HG03025 (cell line): ENCODE measurements around the gene KRT14.
"Not testable (repeated sequence)": the region's sequence is repeated elsewhere in the genome, so short reads cannot be mapped to it uniquely, and the experiment has no call there.

Experiments used
- ATAC-seq: cut with Tn5 transposase; IDR thresholded peaks from one replicate; pipeline ENCODE4 v1.9.1; 2021; ENCODE audit warnings: mild to moderate bottlenecking, moderate library complexity; ENCODE audit not compliant: unreplicated experiment, low FRiP score

KRT14 gene

DNA sequence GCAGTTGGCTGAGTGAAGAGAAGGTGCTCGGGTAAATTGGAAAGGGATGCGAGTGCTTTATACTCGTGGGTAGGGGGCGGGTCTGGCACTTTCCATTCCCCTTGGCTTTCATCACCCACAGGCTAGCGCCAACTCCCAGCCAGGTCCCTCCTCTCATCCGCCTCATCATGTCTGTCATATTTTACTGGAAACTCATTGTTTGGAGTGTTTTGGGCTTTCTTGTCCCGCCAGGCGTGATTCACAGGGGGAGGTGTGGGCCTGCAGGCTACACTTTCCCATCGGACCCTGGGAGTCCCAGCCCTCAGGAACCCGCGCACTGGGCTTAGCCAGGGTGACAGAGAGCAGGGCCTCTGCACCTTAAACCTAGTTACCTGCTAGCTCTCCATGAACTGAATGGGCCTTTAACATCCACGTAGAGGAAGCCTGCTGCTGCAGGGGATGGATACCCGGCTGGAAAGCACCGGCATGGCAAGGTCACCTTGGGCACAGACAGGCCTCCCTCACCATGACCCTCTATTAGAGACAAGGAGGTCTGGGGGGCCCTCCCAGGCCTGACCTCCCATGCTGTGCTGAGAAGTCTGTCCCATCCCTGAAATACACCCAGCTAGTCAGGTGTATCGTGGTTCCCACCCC is at the start of gene KRT14:
Gene KRT14, minus strand, starts transcription at position 33 of the 633 bp plus-strand sequence. CDS start 61 bp downstream, outside the sequence.
- ATAC-seq: no peak

GRCh38 chr17:41635121-41636097 is 48.7 kb upstream of the KRT14 start:
- no peak for ATAC-seq

- no peak for ATAC-seq
Measured at GRCh38 chr17:41634639-41635038, 47.9 kb upstream of the KRT14 start.

DNA sequence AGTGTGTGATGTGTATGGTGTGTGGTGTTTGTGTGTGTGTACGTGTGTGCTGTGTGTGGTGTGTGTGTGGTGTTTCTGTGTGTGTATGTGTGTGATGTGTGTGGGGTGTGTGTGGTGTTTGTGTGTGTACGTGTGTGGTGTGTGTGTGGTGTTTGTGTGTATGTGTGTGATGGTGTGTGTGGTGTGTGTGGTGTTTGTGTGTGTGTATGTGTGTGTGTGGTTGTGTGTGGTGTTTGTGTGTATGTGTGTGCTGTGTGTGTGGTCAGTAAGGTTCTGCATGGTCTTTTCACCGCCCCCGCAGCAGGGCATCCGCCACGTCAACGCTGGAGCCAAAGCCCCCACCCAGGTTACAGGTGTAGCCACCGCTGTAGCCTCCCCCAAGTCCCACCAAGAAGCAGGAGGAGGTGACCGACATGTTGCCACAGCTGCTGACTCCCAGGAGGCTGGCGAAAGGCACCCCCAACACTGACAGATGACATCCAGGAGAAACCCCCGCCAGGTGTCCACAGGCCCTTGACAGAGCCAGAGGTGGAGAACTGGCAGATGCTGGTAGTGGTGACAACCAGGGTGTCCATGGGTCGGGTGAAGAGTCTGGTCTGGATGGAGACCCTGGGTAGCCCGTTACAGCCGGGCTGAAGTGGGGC is 47.0 kb upstream of the KRT14 start:
- no peak for ATAC-seq

DNA sequence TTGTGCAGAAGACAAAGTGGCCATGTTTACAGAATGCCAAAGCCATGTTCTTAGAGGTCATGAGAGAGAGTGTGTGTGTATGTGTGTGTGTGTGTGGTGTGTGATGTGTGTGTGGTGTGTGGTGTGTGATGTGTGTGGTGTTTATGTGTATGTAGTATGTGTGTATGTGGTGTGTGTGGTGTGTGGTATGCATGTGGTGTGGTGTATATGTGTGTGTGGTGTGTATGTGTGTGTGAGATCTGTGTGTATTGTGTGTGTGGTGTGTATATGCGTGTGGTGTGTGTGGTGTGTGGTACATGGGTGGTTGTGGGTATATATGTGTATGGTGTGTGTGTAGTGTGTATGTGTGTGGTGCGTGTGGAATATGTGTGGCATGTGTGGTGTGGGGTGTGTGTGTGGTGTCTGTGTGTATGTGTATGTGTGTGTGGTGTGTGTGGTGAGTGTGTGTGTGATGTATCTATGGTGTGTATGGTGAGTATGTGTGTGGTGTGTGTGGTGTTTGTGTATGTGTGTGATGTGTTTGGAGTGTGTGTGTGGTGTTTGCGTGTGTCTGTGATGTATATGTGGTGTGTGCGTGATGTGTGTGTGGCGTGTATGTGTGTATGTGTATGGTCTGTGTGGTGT is 45.9 kb upstream of the KRT14 start:
- no peak for ATAC-seq

DNA sequence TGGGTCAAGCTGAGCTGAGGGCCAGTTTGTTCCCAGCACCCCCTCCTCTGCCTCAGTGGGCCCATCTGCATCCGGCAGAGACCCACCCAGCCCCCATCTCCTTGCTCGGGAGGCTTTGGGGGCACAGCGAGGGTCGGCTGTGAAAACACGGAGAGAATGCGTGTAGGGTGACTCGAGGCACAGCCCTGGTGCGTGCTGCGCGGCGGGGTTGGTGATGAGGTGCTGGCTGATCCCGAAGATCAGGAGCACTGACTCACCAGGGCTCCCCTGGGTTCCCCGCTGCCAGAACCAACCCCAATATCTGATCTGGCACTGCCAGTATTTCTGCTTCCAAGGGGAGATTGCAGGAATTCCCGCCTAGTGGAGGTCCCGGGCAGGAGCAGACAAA is 45.2 kb upstream of the KRT14 start:
- ATAC-seq: no peak

DNA sequence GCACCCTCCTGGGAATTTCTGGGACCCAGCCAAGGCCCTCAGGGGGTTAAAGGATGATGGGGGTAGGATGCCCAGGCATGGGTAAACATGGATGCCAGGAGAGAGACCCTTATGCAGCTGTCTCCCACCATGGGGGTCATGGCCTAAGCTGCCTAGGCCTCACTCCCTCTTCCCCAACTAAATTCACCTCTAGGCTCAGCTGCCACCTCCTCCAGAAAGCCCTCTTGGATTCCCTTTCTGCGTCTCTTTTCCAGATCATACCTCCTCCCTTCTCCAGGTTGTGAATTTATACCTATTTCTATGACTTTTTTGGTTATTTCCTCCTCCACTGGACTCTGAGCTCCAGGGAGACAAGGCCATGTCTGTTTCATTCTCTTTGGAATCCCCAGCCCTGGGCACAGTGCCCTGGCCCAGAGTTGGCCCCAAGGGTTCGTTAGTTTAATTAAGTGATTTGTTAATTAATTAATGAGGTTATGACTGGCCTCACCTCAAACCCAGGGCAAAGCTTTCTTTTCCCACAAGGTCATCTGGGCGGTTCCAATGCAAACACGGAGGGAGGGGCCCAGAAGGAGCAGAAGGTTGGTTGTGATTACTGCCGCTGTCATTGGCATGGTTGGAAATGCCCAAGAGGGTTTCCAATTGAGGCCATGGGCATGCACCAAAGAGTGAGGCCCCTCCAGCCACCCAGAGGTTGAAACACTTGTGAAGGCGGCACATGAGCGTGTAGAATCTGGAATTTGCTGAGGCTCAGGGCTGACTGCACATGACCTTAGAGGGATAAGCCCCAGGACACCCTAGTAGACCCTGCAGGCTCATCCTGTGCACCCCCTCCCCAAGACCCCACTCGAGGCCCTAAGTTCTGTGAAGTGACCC is 44.6 kb upstream of the KRT14 start:
- ATAC-seq: no peak

GRCh38 chr17:41629826-41630670 is 43.4 kb upstream of the KRT14 start:
- no peak for ATAC-seq

GRCh38 chr17:41629316-41629715 is 42.6 kb upstream of the KRT14 start:
- ATAC-seq: no peak

DNA sequence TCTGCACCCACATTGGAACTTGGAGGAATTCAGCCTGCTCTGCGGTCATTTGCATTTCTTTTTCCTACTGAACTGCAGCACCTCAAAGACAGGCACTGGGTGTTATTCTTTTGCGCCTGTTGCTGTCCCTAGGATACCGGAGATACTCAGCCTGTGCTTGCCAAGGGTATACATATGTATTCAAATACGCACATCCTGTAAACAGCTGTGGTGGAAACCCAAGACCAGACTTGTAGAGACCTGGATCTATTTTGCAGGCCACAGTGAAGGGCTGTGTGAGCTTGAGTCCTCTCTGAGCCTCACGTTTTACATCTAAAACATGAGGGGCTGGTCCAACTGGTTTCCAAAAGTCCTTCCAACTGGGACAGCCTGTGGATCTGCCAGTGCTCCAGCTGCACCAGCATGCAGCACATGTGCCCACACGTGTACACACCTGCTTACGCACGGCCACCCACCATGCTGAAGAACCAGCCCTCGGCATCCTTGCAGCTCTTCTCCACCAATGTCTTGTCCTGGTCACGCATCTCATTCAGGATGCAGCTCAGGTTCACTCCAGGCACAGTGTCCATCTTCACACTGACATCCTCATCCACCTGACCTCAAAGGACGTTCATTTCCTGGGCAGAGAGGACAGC is 42.0 kb upstream of the KRT14 start:
- not testable (repeated sequence) for ATAC-seq

GRCh38 chr17:41628073-41628370 is 41.3 kb upstream of the KRT14 start:
- not testable (repeated sequence) for ATAC-seq

DNA sequence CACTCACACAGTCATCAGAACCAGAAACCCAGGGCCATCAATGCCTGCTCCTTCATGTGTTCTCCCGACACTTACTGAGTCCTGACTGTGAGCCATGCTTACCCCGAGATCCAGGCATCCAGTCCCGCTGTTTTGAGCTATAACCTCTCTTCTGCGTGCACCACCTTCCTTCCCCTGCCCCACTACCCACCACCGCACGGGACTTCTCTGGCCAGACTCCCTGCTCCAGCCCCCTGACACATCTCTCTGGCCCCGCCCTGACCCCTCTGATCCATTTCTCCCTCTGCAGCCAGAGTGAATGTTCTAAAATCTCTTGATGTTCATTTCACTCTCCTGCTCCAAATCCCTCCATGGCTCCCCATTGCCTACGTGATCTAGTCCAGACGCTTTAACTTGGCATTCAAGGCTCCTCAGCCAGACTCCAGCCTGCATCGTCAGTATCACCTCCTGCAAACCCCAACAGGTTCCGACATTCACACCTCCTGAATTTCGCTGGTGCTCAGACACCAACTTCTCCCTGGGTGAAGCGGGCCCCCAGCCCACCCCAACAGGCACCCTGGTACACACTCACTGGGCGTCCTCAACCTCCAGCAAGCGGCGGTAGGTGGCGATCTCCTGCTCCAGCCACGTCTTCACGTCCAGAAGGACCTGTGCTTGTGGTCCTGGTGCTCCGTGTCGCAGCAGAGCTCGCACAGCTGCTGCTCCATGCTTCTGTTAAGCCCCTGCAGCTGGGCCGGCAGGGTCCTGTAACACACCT is 40.8 kb upstream of the KRT14 start:
- no peak for ATAC-seq

DNA sequence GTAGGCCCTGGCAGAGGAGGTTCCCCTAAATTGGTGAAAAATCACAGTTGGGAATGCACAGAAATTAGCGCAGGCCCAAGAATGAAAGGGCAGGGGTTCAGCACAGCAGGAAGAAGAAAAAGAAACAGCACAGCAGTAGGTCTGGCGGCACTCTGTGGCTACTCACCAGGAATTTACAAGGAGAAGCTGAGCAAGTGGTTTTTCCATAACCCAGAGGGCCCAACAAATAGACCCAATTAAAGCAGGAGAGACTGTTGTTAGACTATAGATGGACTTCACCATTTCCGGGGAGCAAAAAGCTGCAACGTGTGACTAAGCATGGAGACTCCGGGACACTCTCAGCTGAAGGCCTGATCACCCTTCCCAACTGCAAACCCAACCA is 40.2 kb upstream of the KRT14 start:
- ATAC-seq: not testable (repeated sequence)

DNA sequence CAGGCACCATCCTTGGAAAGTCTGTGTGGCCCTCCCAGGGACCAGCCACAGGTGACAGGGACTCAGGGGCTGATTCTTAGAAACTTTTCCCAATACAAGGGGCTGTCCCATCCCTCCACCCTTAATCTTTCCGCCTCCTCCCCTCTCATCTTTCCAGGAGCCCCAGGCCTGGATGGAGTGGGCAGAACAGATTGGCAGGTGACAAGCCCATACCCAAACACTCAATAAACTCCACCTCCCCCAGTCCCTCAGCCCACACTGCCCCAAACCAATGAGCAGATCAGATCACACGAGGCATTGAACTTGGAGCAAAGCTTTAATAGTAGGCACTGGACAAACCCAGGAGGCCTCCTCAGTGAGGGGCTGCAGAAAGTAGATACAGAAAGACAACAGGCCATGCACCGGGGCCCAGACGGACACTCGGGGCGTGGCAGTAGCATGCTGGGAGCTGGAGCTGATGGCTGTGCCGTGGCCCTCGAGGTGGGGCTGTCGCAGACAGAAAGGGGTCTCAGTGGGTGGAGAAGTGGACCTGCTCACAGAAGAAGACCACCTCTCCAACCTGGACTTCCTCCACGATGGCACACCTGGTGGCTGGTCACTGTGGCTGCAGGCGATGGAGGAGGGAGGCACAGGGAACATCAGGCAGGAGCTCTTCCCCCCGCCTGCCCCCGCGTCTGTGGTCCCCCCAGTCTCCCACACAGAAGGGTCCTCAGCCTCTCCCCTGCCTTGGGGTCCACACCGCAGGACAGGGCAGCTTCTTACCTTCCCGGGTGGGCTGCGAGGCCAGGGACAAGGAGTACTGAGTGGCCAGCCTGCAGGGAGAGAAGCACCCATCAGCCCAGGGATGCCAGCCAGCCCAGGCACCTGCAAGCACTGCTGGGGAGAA is 39.6 kb upstream of the KRT14 start:
- not testable (repeated sequence) for ATAC-seq

DNA sequence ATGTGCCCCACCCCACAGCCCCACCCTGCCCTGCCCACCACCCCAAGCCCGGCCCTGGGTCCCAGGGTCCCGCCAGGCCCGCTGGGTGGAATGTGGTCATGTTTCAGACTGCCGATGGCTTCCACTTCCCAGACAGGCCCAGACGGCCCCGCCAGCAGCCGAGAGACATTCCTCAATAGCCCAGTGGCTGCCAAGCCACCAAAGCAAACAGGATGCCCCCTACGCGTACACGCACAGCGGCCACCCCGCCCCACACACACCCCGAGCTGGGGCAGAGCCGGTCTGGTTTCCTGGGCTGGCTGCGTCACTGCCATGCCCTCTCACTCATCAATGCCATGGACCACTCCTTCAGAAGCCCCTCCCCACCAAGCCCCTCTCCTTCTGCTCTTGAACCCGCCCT is 38.9 kb upstream of the KRT14 start:
- ATAC-seq: no peak

GRCh38 chr17:41624208-41625101 is 37.8 kb upstream of the KRT14 start, which contains the start of gene KRT17:
Gene KRT17, minus strand, starts transcription at chr17:41624575. Its CDS starts 66 bp downstream, at chr17:41624509.
- no peak for ATAC-seq
